SIG-M5 treated with dmso at 0.1 percent for 504 hours (cell line): ENCODE measurements around the gene LRRC3C.
A peak's percentile ranks its signal among the peaks of the same experiment; 100 is the strongest.
"Not testable (repeated sequence)": the region's sequence is repeated elsewhere in the genome, so short reads cannot be mapped to it uniquely, and the experiment has no call there.

Experiments used
- DNase-seq: peaks from one replicate; lab custom pipeline; 2025; ENCODE audit not compliant: unreplicated experiment; lab: John Stamatoyannopoulos, UW

The LRRC3C gene

GRCh38 chr17:39946551-39947330 is 19.2 kb downstream of the LRRC3C start:
- DNase-seq = no peak

GRCh38 chr17:39948489-39948828 is 20.9 kb downstream of the LRRC3C start:
- DNase-seq = not testable (repeated sequence)

GRCh38 chr17:39949028-39949427 is 21.5 kb downstream of the LRRC3C start:
- DNase-seq = no peak

- no peak for DNase-seq
These were observed 23.4 kb downstream of the LRRC3C start for GRCh38 chr17:39950871-39951348.

- DNase-seq = no peak
These were observed 24.6 kb downstream of the LRRC3C start for GRCh38 chr17:39951924-39952679.

- peak; percentile 93 for DNase-seq
These were observed 25.3 kb downstream of the LRRC3C start for GRCh38 chr17:39952680-39953470.

GRCh38 chr17:39953471-39953888 is 25.9 kb downstream of the LRRC3C start:
- DNase-seq = no peak

GRCh38 chr17:39954876-39955275 is 27.3 kb downstream of the LRRC3C start:
- no peak for DNase-seq

- DNase-seq = no peak
These were observed 28.2 kb downstream of the LRRC3C start for GRCh38 chr17:39955726-39956225.

- no peak for DNase-seq
These were observed 33.1 kb downstream of the LRRC3C start for GRCh38 chr17:39960524-39961041.

GRCh38 chr17:39962642-39963220 is 35.2 kb downstream of the LRRC3C start, which contains the start of gene GSDMA:
TSS of gene GSDMA (plus strand) at chr17:39963004. CDS start at chr17:39965688, 2,684 bp downstream.
- DNase-seq = no peak

GRCh38 chr17:39963829-39964228 is 36.3 kb downstream of the LRRC3C start:
- no peak for DNase-seq

GRCh38 chr17:39965017-39965699 is 37.6 kb downstream of the LRRC3C start:
- DNase-seq = no peak

- no peak for DNase-seq
These were observed 39.2 kb downstream of the LRRC3C start for GRCh38 chr17:39966771-39967170.

- DNase-seq = no peak
These were observed 41.2 kb downstream of the LRRC3C start for GRCh38 chr17:39968761-39969160.

- no peak for DNase-seq
These were observed 41.8 kb downstream of the LRRC3C start for GRCh38 chr17:39969375-39969774.

- no peak for DNase-seq
These were observed 42.7 kb downstream of the LRRC3C start for GRCh38 chr17:39970157-39970692.

- no peak for DNase-seq
These were observed 43.6 kb downstream of the LRRC3C start for GRCh38 chr17:39971076-39971603.

- peak; percentile 67 for DNase-seq
These were observed 44.7 kb downstream of the LRRC3C start for GRCh38 chr17:39972271-39972670.
